Measurements from ENCODE around the gene PCDHGA9.
"Not testable (repeated sequence)": the region's sequence is repeated elsewhere in the genome, so short reads cannot be mapped to it uniquely, and the experiment has no call there.

The PCDHGA9 gene

DNA sequence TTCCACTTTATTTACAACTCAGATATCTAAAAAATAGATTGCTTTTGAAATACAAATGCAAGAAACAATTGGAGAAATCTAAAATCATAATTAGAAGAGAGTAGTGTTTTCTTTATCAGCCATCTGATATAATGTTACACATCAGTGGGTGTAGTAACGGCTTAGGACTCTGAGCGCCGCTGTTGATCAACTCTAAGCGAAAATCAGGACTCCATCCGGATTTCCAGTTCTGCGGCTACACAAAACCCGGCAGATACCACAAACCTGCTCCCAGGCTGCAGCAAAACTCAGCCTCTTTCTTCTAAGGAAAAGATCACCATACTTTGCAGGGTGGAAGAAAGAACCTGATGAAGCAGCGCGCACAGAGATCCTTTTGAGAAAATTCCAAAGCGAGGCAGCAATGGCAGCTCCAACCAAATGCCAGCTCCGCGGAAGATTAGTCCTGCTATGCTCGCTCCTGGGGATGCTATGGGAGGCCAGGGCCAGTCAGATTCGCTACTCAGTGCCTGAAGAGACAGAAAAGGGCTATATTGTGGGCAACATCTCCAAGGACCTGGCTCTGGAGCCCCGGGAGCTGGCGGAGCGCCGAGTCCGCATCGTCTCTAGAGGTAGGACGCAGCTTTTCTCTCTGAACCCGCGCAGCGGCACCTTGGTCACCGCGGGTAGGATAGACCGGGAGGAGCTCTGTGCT lies at the start of gene PCDHGA9:
PCDHGA9 (plus strand) TSS at position 226 of the 691 bp plus-strand sequence; CDS start at position 401, 175 bp downstream.
- DNase-seq, result peak; percentile 15

DNA sequence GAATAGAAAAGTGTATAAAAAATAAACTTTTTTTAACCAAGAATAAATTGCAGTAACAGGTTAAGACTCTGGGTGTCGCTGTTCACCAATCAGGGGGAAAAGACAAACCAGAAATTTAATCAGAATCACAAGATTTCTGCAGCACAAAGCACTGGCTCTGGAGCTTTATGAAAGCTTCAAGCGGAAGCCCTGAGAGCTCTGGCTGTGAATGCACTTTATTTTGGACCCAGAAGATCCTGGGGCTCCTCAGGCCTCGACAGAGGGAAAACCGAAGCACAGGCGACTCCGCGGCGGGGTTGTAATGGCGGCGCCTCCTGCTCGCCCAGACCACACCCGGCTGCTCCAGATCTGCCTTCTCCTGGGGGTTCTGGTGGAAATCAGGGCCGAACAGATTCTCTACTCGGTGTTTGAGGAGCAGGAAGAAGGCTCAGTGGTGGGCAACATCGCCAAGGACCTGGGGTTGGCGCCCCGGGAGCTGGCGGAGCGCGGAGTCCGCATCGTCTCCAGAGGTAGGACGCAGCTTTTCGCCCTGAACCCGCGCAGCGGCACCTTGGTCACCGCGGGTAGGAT lies 47.6 kb upstream of the PCDHGA9 start, which contains the start of gene PCDHGA4:
PCDHGA4 (plus strand) TSS at position 122 of the 570 bp plus-strand sequence; CDS start at position 209, 87 bp downstream.
- DNase-seq, result no peak

- no peak for DNase-seq
Observed at GRCh38 chr5:141355641-141356040, 46.9 kb upstream of the PCDHGA9 start.

DNA sequence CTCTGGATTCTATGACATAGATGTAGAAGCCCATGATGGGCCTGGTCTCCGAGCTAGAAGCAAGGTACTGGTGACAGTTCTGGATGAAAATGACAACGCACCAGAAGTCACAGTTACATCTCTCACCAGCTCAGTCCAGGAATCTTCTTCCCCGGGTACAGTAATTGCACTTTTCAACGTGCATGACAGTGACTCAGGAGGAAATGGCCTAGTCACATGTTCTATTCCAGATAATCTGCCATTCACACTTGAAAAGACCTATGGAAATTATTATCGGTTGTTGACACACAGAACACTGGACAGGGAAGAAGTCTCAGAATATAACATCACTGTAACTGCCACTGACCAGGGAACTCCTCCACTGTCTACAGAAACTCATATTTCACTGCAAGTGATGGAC lies 46.4 kb upstream of the PCDHGA9 start:
- DNase-seq, result no peak

DNA sequence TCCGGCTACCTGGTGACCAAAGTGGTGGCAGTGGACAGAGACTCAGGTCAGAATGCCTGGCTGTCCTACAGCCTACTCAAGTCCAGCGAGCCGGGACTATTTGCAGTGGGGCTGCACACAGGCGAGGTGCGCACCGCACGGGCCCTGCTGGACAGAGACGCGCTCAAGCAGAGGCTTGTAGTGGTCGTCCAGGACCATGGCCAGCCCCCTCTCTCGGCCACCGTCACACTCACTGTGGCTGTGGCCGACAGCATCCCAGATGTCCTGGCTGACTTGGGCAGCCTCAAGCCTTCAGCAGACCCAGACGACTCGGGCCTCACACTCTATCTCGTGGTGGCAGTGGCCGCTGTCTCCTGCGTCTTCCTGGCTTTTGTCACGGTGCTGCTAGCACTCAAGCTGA lies 45.6 kb upstream of the PCDHGA9 start:
- DNase-seq, result no peak

GRCh38 chr5:141359790-141360426 lies 42.7 kb upstream of the PCDHGA9 start, which contains the start of gene PCDHGB2:
Gene PCDHGB2, plus strand, starts transcription at chr5:141359994. Its CDS starts 142 bp downstream, at chr5:141360136.
- DNase-seq, result peak; percentile 16

- no peak for DNase-seq
Observed at GRCh38 chr5:141360685-141361084, 41.9 kb upstream of the PCDHGA9 start.

DNA sequence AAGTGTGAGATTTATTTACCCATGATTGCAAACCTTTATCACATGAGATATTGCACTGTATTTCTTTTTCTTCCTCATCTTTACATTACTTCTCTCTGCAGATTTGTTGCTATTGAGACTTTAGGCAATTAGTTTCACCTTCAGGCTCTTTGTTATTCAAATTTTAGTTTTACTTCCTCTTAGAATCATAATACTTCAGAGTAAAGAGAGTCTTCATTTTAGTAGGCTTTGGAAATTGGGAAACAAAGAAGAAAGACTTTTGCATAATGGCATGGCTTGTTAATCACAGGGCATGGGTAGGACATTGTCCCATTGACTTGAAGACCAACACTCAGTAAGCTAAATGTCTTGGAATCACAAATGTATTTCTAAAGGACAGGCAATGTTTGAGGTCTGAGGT lies 39.9 kb upstream of the PCDHGA9 start:
- no peak for DNase-seq

DNA sequence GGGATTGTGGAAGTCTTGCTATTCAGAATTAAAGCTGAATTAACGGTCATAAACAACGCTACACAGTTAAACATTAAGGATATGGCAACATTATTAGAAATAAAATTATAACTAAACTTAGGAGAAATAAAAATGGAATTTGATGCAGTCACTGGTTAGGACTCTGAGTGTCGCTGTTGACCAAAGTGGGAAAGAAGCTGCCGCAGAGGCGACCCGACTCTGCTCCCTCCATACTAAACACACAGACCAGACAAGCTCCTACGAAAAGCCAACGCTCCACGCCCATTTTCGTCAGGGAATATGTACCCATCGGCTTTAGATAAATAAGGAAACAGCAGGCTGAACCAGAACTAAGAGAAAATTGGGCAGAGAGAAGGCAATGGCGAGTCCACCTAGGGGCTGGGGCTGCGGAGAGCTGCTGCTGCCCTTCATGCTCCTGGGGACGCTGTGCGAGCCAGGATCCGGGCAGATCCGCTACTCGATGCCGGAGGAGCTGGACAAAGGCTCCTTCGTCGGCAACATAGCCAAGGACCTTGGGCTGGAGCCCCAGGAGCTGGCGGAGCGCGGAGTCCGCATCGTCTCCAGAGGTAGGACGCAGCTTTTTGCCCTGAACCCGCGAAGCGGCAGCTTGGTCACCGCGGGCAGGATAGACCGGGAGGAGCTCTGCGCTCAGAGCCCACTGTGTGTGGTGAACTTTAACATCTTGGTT lies 38.5 kb upstream of the PCDHGA9 start, which contains the start of gene PCDHGA5:
PCDHGA5 (plus strand) TSS at position 211 of the 709 bp plus-strand sequence; CDS start at position 380, 169 bp downstream.
- DNase-seq, result no peak

GRCh38 chr5:141366016-141366896 lies 36.3 kb upstream of the PCDHGA9 start:
- DNase-seq, result no peak

GRCh38 chr5:141369994-141370848 lies 32.4 kb upstream of the PCDHGA9 start, which contains the start of gene PCDHGB3:
Gene PCDHGB3, plus strand, starts transcription at chr5:141370242. Its CDS starts 153 bp downstream, at chr5:141370395.
- DNase-seq, result peak; percentile 47

- DNase-seq, result no peak
Observed at GRCh38 chr5:141371572-141372475, 30.8 kb upstream of the PCDHGA9 start.

- peak; percentile 6 for DNase-seq
Observed at GRCh38 chr5:141373673-141374317, 28.8 kb upstream of the PCDHGA9 start, which contains the start of gene PCDHGA6. Gene PCDHGA6, plus strand, starts transcription at chr5:141373891. Its CDS starts 193 bp downstream, at chr5:141374084.

DNA sequence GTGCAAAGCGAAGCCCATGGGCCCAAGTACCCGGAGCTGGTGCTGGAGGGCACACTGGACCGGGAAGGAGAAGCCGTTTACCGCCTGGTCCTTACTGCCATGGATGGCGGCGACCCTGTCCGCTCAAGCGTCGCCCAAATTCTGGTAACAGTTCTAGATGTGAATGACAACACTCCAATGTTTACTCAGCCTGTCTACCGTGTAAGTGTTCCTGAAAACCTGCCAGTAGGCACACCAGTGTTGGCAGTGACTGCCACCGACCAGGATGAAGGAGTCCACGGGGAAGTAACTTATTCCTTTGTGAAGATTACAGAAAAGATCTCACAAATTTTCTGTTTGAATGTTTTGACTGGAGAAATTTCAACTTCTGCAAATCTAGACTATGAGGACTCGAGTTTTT lies 28.0 kb upstream of the PCDHGA9 start:
- no peak for DNase-seq

- DNase-seq, result not testable (repeated sequence)
Observed at GRCh38 chr5:141375444-141376155, 27.0 kb upstream of the PCDHGA9 start.

GRCh38 chr5:141382469-141383294 lies 19.9 kb upstream of the PCDHGA9 start, which contains the start of gene PCDHGA7:
Gene PCDHGA7, plus strand, starts transcription at chr5:141382742. Its CDS starts 158 bp downstream, at chr5:141382900.
- DNase-seq, result no peak

- no peak for DNase-seq
Observed at GRCh38 chr5:141383345-141383744, 19.2 kb upstream of the PCDHGA9 start.
